HG03139 (cell line): ENCODE results near the gene WDR27.
"Not testable (repeated sequence)": the region's sequence is repeated elsewhere in the genome, so short reads cannot be mapped to it uniquely, and the experiment has no call there.

ENCODE experiments used
- ATAC-seq: cut with Tn5 transposase; IDR thresholded peaks from one replicate; pipeline ENCODE4 v1.9.1; 2021; ENCODE audit not compliant: unreplicated experiment

WDR27 gene

DNA sequence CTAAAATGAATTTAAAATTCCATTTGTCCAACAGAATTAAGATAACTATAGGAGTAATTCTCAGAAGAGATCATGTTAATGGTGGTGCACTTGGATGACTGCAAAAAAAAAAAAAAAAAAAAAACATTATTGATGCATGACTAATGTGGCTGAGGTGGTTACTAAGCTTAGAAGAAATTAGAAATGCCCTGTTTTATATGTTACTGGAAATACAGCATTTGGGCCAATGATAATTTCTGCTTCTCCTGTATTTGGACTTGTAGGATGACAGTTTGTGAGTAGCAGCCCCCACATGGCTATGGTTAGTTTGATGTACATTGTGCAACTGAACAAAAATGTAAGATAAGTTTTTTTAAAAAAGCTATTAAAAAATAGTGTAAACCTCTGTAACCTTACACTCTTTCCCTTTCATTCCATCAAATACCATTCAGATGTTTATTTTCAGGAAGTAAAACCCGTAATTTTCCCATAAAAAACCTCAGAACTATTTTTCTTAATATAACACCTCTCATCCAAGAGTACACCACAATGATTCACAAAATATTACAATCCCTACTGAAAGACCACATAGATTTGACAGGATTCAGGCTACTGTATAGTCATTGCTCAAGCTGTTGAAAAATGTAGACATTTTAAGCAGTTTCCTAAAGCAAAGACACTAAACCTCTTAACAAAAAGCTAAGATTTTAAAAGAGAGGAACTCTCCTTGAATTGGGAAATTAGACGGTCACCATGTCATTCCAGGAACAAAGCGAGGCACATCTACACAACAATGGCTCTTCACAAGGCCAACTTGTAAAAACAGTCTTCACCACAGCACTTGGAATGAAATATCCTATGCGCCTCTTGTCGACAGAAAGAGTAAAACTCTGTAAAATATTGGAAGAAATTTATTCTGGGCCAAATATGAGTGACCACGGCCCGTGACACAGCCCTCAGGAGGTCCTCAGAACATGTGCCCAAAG, 83.0 kb downstream of the WDR27 start:
- ATAC-seq = no peak

DNA sequence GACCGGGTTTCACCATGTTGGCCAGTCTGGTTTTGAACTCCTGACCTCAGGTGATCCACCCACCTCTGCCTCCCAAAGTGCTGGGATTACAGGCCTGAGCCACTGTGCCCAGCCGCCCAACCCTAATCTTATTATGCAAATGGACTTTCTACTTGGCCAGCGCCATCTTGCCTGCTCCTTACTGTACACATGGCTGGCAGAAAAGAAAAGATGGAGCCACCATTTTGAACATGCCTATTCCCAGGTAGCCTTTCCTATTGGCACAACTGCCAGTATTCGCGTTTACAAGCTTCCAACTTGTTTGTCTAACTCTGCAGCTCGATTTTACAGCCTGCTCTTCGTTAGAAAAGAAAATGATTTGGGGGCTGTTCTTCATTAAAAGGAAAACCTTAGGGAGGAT, 84.3 kb downstream of the WDR27 start:
- no peak for ATAC-seq

DNA sequence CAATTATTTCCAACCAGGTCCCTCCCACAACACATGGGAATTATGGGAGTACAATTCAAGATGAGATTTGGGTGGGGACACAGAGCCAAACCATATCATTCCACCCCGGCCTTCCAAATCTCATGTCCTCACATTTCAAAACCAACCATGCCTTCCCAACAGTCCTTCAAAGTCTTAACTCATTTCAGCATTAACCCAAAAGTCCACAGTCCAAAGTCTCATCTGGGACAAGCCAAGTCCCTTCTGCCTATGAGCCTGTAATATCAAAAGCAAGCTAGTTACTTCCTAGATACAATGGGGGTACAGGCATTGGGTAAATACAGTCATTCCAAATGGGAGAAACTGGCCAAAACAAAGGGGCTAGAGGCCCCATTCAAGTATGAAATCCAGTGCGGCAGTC, 93.2 kb downstream of the WDR27 start:
- not testable (repeated sequence) for ATAC-seq

DNA sequence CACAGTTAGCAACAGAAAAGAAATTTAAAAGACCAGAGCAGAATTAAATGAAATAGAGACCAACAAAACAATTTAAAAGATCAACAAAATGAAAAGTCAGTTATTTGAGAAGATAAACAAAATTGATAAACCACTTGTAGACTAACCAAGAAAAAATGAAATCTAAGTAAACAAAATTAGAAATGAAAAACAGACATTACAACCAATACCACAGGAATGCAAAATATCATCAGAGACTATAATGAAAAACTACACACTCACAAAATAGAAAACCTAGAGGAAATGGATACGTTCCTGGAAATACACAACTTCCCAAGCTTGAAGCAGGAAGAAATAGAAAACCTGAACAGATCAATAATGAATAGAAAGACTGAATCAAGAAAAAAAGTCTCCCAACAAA, 97.8 kb downstream of the WDR27 start:
- no peak for ATAC-seq

DNA sequence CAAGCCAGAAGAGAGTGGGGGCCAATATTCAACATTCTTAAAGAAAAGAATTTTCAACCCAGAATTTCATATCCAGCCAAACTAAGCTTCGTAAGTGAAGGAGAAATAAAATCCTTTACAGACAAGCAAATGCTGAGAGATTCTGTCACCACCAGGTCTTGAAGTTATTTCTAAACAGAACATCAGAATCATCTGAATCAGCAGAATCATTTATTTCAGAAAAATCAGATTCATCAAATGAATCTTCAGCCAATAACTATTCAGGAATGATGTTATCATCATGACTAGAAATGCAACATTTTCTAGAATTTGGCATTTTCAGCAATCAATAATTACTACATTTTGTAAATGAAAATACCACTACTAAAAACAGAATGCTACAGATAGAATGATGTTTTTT, 100.7 kb downstream of the WDR27 start:
- ATAC-seq = not testable (repeated sequence)

DNA sequence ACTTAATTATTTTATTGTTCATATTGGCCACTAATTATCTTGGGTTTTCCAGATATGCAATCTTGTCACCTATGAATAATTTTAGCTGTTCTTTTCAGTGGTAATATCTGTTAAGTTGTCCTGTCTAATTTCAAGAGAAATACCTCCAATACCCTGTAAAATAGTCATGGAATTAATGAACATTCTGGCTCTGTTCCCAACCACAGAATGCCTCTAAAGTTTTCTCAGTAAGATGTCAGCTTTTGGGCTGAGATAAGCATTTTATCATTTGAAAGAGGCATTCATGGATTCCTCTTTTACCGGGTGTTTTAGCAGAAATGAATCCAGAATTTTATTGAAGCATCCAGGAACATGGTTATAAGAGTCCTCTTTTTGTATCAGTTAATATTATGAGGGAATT, 109.3 kb downstream of the WDR27 start:
- no peak for ATAC-seq

DNA sequence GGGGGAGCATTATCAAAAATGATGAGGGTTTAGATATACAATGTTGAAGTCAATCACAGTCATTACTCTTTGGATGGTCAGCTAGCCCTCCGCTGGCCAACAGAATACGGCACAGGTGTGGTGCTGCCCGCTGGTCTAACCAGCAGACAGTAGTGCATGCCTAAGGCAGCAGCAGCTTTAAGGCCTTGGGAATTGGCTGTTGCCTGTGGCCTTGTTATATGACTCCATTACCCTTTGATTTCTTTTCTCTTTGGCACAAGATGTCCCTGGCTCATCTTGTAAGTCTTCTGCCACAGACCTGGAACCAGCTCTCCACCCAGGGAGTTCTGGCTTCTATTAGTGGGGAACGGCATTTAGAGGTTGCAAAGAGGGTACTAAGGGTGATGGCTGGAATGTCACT, 110.2 kb downstream of the WDR27 start:
- no peak for ATAC-seq

DNA sequence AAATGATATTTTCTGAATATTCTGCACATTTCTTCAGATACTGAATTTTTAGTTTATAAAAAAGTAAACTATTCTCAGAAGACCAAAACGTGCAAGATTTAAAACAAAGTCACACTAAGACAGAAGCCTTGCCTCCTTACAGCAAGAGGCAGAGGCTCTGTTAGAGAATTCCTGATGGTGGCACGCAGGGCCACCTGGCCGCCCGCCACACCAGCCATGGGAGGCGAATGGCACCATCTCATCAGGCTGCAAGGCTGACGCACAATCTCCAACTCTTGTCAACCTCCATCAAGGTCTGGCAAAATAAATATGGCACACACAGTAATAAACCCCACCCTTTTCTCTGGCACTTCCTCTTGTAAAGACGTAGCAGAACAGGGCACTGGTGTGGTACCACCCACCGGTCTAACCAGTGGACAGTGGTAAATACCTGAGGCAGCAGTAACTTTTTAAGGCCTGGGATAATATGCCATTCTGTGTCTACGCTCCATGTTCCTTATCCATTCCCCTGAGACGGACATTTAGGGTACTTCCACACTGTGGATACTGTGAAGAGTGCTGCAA, 111.4 kb downstream of the WDR27 start:
- ATAC-seq = no peak

DNA sequence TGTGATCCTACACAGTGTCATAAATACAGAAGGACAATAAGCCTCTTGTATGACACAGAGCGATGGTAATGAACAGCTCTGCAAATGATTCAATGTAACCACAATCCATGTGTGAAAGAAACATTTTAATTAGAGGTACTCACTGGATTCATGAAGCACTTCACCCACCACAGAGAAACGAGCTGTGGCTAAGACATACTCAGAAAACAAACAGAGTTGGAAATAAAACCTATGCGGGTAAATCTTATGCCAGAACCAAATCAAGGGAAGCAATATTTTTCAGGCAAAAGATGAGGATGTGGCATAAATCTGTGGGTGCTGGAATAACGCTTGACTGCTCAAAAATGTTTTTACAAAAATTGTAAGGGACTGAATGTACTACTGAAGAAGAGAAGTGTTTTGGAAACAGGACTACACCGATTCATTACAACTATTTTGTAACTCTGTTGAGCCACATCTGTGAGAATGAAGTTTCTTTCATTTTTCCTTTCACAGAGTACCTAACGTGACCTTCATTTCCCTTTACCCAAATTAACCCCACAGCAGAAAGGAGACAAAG, 112.1 kb downstream of the WDR27 start:
- peak; percentile 53 for ATAC-seq

DNA sequence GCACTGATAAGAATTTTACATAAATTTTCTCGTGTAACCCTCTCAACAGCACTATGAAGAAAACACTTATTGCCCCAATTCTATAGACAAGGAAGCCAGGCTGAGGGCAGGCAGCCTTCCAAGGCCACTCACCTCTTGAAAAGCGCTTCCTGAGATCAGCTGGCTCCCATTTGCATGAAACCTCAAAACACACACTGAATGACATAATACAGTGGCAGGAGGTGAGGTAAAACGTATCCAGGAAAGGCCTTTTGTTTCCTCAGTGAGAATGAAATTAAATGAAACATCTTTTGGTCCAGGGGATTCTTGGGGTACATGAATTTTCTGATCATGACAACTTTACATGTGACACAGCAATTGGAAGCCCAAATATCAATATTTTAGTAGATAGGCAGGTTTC, 112.5 kb downstream of the WDR27 start:
- peak; percentile 83 for ATAC-seq

DNA sequence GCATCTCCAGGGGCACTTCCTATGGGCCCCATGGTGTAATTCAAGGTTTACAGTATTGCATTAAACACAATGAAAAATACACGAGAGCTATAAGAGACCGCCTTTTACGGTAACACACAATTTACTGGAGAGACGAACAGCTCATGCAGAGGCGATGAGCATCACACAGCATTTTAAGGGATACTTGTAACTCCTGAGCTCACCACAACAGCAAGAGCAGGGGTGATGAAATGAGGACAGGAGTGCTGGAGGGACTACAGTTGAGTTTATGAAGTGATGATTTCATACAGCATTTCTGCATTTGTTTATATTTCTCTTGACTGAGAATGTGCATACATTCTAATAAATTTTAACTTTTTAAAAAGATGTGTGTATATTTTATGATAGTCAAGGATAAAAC, 113.9 kb downstream of the WDR27 start:
- ATAC-seq = no peak

DNA sequence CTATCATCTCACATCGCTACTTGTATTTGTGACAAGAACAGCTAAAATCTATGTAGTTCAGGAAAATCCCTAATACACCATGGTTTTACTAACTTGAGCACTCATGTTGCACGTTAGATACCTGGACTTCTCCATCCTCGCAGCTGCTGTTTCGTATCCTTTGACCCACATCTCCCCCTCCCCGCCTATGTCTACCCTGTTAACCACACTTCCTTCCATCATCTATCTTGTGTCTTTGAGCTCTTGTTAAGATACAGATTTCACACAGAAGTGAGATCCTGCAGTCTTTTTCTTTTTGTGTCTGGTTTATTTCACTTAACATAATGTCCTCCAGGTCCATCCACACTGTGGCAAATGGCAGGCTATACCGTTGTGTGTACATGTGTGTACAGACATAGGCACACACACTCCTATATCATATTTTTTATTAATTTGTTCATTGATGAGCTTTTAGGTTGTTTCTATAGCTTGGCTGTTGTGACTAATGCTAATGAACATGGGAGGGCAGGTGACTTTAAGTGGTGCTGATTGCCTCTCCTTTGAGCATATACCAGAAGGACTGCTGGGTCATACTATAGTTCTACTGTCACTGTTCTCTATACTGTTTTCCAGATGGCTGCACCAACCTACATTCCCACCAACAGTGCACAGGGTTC, 117.8 kb downstream of the WDR27 start:
- peak; percentile 73 for ATAC-seq

DNA sequence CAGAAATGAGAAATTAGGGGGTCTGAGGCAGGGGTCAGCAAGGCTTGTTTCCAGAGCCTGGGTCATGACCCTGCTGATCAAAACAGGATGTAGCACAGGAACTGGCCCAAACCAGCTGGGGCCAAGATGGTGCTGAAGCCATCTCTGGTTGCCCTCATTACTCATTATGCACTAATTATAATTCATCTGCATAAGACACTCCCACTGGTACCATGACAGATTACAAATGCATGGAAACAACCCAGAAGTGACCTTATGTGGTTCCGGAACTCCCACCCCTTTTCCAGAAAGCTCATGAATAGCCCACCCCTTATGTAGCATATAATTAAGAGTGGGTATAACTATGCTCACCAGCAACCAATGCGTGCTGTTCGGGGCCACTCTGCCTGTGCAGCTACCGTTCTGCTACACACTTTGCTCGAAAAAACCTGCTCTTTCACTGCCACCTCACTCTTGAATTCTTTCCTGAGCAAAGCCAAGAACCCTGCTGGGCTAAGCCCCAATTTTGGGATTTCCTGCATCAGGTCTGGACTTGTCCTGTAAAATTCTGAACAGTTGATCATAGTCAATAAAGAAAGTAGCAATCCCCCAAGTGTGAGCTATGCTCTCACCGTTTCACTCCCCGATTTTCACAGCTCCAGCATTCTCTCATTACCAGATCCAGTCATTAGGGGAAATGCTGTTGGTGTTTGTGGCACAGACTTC, 122.3 kb downstream of the WDR27 start:
- no peak for ATAC-seq

DNA sequence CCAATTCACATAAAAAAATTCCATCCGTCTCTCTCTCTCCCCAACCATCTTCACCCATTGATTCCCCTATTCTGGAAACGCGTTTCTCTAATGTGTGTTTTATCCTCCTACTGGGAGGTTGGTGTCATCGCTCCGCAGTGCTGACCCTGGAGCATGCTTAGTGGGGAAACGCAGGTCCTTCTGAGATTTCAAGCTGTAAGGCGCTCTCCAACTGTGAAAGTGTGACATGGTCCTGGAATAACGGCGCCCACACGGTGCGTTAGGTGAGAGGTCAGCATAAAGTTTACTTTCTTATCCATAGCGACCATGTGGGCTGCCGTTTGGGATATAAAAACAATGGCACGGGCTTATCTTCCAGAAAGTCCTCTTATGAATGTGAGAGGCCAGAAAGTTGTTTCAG, 123.9 kb downstream of the WDR27 start:
- no peak for ATAC-seq

DNA sequence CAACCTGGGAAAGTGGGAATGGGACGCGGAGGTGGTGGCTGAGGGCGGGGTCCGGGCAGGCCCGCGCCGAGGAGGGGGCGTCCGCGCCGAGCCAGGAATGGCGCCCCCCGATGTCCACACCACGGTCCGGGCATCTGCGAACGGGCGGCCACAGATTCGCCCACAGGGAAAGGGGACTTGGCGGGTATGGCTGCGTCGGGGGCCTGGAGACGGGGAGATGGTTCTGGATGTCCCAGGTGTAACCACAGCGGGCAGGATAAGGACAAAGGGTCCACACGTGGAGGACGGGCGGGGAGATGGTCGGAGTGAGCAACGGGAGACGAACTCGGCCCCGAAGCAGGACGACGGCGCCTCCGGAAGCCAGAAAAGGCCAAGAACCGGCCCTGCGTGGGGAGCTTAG, 124.6 kb downstream of the WDR27 start:
- no peak for ATAC-seq

DNA sequence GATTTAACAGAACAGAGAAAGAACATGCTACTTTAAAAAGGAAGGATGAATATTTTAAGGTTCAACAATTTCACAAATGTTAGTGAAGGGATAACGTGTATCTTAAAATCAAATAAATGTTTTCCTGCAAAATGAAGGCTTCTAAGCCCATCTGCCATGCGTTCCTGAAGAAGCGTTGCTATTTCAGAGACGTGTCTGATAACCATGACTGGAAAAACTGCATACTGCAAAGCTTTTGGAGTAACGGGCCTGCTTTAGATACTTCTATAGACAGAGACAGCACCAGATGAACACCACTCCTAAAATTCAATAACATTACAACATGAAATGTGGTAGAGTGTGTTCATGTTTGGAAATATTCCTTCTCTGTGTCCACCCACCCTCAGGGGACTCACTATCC, 126.0 kb downstream of the WDR27 start:
- ATAC-seq = no peak

DNA sequence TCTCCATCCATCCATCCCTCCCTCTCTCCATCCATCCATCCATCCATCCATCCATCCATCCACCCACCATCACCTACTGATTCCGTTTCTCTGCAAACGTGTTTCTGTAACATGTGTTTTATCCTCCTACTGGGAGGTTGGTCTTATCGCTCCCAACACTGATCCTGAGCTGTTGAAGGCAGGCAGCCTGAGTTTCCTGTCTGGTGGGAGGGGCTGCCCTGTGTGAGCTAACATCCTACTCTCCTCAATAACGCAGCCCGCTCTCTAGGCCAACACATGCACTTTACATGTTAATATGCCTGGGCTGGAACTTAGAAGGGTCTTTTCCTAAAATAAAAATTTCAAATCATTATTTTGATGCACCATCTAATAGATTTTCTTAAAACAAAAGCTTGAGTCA, 126.5 kb downstream of the WDR27 start:
- ATAC-seq = no peak

DNA sequence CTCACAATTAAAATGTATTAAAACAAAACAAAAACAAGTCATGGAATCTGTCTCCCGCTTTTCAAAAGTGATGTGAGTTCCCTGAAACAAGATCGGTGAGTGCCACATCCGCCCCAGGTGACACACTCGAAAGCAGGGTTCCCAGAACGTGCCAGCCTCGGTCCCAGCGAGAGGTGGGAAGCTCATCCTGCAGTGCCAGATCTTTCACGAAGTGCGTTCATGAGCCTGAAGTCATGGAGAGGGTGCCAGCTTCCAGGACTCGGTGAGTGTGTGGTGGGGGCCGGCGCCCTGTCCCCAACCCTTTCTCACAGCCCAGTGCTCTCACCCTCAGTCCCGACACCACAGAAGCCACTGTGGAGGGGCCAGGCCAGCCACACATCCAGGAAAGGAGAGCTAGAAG, 127.4 kb downstream of the WDR27 start:
- no peak for ATAC-seq

DNA sequence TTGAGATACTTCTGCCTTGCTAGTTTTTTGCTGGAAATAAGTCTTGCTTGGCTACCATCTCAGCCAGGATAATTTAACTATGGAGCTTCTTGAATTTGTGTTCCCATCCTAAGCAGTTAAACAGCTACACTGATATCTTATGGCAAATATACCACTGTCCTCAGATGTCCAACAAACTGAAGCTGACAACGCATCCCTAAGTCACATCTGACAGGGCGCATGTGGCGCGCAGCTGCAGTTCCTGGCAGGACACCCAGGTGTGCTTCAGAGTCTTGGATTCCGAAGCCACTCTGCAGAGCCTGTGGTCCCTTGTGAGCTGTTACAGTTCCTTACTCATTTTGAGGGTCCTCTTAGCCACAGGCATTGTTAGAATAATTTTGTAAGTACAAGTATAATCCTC, 127.9 kb downstream of the WDR27 start:
- no peak for ATAC-seq

DNA sequence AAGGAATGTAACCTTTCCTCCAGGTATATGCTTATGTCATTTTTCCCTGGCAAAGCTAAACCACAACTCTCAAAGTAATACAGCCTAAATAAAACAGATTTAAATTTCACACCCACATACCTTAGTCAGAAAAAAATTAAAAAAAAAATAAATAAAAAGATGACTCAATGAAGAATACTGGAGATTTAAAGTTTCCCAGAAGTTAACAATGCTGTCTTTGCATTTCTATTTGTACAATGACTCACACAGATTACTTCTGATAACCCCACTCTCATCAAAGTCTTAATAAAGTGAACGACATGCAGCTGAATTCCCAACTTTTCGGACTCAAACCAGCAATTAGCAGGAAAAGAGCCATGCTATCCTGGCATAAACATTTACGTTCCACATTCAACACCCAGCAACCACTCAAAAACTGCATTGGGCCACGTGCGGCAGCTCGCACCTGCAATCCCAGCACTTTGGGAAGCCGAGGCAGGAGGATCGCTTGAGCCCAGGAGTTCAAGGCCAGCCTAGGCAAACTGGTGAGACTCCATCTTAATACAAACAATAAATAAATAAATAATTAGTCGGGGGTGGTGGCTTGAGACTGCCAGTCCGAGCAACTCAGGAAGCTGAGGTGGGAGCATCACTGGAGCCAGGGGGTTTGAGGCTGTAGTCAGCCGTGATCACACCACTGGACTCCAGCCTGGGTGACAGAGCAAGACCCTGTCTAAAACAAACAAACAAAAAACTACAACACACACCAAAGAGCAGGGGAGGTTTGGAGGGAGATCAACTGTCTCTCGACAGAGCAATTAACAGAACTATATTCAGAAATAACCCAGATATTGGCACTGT, 130.5 kb downstream of the WDR27 start:
- ATAC-seq = no peak
